ENCODE data around the gene RGP1.

RGP1 gene, protein sequence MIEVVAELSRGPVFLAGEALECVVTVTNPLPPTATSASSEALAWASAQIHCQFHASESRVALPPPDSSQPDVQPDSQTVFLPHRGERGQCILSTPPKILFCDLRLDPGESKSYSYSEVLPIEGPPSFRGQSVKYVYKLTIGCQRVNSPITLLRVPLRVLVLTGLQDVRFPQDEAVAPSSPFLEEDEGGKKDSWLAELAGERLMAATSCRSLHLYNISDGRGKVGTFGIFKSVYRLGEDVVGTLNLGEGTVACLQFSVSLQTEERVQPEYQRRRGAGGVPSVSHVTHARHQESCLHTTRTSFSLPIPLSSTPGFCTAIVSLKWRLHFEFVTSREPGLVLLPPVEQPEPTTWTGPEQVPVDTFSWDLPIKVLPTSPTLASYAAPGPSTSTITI

DNA sequence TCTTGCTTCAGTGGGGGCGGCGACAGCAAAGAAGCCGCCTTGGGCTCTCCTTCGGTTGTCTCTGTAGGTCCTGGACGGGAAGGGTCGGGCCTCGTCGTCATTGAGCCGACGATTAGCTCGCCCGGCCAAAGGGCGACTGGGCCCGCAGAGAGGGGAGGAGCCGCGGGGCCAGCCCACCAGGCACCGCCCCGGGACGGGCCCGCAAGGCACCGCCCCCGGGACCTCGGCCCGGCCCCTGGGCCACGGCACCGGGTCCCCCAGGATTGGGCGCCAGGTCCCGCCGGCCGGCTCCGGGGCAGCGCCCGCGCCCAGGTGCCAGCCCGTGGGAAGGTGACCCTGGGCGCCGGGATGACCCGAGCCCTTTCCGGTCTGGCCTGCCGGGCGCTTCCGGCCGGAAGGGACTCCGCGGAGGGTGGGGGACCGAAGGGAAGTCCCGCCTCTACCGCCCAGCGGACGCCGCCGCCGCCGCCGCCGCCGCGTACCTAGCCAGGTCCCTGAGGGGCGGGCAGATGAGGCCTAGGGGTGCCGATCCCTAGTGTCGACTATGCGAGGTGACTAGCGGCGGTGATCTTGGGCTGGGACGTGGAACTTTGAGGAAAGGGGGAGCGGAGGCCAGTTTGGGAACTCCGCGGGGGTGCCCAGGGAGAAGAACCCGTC lies at the start of gene RGP1, which contains the start of gene GBA2:
RGP1 (plus strand) TSS at position 430 of the 657 bp plus-strand sequence. CDS start 469 bp downstream, outside the sequence.
GBA2 (minus strand) TSS at position 371 of the 657 bp plus-strand sequence. CDS start 524 bp downstream, outside the sequence.
- peak; percentile 83 for DNase-seq

DNA sequence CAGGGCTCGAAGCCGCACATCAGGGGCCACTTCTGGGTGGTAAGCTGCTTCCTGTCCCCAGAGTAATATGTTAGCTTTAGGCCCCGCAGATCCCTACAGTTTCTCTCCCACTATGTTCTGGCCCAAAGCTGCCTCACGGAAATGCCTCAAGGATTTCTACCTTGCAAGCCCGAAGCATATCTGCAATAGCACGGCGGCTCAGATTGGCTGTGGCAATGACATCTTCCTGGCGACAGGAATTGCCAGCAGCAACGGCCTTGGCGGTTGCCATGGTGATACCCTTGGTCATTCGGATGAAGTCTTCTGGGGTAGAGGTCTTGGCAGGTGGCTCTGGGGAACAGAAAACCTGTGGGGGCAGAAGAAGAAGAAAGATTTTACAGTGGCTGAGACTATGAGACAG lies 49.1 kb upstream of the RGP1 start:
- DNase-seq, result no peak

DNA sequence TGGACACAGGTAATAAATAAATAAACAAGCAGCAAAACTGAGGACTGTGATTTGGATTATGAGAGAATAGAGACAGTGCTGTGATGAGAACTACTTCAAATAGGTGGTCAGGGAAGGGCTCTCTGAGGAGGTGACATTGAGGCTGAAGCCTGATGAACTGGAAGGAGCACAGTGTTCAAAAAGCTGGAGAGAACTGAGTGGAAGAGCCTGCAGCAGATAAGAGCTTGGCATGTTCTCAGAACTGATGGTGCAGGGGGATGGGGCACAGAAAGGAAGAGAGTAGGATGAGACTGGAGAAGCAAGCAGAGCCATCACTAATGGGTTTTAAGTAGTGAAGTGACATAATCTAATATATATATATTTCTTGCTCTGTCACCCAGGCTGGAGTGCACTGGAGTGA lies 48.1 kb upstream of the RGP1 start:
- no peak for DNase-seq

DNA sequence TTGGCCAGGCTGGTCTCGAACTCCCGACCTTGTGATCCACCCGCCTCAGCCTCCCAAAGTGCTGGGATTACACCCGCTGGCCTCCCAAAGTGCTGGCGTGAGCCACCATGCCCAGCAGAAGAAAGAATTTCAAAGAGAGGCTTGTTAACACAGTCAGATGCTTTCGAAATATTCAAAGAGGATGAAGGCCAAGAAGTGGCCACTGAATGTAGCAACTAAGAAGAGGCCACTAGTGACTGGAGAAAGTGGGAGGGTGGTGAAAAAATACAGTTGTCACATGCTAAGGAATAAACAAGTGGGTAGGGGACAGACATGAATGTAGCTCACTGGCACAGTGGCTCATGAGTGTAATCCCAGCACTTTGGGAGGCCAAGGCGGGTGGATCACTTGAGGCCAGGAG lies 46.4 kb upstream of the RGP1 start:
- no peak for DNase-seq

- no peak for DNase-seq
Observed at GRCh38 chr9:35703906-35704672, 45.0 kb upstream of the RGP1 start.

GRCh38 chr9:35705372-35705771 lies 43.7 kb upstream of the RGP1 start:
- DNase-seq, result no peak

DNA sequence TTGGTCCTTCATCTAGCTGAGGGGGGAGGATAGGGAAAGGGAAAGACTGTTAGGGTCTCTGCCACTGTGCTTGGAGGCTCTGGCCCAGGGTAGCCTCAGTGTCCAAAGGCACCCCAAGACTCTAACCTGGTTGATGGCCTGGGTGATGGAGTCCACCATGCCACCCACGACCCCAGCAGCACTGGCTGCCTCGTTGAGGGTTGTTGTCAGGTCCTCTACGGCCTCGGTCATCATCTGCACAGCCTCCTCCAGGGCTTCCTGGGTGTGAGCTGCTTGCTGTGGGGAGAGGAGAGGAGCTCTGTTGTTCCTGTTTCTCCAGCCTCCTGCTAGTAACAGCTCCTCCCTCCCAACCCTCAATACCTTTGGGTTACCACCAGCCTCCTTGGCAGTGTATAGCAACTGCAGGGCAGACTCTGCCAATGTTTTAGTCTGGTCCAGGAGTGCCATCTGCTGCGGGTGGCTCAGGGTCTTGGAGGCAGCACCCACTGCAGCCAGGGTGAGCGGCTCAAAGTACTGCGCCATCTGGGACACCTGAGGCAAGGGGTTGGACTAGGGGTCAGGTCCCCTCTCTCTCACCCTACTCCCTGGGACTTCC lies 43.2 kb upstream of the RGP1 start:
- no peak for DNase-seq

DNA sequence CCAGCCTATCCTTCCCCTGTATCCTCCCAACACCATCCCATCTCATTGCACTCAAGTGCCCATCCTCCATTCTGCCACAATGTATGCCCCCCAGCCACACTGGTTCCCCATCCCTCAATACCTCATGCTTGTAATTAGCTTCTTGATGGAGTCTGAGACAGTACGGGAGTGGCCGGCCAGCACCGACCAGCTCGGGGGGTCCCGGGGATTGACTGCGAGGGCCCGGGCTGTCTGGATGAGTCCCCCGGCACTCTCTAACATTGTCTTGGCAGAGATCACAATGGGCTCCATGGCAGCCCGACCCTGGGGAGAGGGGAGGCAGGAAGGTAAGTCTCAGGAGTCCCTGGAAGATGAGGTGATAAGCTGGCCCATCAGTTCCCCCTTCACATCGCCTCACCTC lies 42.1 kb upstream of the RGP1 start:
- DNase-seq, result no peak

DNA sequence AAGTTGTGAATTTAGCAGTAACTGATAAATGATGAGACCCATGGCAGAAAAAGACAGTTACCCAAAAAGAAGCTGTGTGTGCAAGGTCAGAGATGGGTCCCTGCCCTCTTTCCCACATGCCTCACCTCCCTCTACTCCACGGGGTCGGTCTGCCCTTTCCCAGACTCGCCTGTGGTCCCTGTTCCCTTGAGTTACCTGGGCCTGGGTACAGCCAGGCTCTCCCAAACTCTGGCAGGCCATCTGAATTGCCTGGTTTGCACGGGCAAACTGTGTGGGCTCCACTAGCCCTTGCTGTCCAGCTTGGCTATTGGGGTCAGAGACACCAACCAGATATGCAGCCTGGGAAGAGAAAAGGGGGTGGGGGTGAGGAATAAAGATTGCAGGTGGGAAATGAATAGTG lies 40.9 kb upstream of the RGP1 start:
- DNase-seq, result no peak

GRCh38 chr9:35710818-35711500 lies 38.1 kb upstream of the RGP1 start:
- DNase-seq, result no peak

DNA sequence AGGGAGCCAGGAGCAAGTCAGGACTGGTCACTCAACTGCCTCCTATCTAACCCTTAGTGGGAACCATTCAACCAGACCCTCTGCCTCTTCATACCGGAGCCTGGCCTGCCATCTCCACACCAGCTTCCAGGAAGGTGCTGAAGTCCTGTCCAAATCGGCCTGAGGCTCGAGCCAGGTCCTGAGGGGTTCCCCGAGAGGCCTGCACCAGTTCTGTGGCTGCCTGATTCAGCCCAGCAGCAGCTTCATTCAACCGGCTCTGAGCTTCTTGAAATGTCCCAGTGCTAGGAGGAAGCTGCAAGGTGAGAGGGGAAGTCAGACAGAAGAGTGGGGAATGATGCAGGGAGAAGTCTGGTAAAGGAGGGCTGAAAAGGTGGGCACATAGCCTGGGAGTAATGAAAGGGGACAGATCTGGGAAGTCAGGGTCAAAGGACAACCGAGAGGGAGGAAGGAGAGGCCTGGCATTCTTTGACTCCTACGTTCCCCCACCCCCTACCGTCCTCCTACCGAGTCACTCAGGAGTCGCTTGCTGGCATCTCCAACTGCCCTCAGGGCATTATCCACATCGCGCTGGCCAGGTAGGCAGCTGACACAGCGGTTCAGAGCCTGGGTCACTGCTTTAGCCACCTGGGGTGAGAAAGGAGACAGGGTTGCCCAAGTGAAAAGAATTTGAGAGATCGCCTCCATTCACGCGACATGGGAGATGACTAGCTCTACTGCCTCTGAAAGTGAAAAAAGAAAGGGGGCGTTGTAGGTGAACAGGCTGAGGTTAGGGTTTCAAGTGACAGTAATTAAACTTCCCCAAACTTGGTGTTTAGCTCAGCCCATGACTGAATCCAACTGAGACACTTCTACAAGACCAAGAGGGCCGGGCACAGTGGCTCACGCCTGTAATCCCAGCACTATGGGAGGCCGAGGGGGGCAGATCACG lies 37.3 kb upstream of the RGP1 start:
- no peak for DNase-seq

DNA sequence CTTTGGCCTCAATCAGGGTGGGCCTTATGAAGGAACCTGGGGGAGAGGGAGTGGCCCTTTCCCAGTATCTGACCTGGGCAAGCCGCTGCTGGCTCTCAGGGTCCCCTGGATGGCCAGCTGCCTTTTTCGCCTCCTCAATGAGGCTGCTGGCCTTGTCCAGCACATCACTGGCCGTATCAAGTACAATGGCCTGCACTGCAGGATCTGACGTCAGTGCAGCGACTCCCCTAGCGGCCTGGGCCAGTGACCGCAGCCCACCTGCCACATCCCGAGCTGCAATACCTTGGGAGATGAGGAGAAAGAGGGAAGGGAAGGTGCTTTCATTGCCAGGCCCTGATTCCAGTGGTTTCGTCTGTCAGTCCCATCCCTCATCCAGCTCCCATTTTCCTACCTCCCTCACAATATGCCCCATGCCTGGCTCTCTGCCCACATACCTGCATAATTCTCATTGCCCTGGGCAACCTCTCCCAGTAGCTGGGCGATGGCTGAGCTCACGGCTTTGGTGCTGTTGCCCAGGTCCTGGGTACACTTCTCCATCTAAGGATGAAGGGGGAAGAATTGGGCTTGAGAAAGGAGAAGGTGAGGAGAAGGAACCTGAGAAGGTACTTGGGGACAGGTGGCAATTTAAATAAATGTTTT lies 36.2 kb upstream of the RGP1 start:
- DNase-seq, result no peak

GRCh38 chr9:35713578-35713977 lies 35.5 kb upstream of the RGP1 start:
- DNase-seq, result no peak

DNA sequence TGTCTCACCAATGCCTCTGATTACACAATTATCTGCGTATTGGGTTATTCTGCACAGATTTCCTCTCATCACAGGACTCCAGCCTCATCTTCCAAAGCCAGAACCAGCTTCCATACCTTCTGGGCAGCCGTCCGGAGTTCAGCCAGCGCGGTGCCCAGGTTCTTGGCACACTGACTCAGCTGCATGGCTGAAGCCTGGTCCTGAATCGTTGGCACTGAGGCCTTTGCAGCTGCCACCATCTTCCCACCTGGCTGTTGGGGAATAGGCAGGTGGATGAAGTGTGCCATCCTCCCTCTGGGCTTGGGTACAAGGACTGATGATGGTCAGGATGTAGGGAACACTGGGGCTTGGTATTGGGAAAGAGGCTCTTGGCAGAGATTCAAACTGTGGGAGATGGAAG lies 35.0 kb upstream of the RGP1 start:
- DNase-seq, result no peak

GRCh38 chr9:35714579-35715252 lies 34.4 kb upstream of the RGP1 start:
- no peak for DNase-seq

DNA sequence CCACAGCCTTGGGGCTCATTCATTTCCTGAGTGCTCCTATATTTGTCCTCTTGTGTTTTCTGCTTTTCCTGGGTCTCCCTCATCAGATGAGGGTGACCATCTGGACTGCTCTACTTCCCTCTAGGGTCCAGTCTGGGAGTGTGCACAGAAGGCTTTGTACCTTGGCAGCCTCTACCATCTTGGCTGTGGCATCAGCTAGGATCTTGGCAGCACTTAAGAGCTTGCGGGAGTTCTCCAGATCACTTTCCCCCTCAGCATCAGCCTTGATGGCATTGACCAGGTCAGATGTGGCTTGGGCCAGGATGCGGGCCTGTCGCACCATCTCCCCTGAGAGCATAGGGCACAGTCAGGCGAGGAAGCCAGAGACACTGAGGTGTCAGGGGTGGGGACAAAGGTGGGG lies 32.9 kb upstream of the RGP1 start:
- DNase-seq, result no peak

DNA sequence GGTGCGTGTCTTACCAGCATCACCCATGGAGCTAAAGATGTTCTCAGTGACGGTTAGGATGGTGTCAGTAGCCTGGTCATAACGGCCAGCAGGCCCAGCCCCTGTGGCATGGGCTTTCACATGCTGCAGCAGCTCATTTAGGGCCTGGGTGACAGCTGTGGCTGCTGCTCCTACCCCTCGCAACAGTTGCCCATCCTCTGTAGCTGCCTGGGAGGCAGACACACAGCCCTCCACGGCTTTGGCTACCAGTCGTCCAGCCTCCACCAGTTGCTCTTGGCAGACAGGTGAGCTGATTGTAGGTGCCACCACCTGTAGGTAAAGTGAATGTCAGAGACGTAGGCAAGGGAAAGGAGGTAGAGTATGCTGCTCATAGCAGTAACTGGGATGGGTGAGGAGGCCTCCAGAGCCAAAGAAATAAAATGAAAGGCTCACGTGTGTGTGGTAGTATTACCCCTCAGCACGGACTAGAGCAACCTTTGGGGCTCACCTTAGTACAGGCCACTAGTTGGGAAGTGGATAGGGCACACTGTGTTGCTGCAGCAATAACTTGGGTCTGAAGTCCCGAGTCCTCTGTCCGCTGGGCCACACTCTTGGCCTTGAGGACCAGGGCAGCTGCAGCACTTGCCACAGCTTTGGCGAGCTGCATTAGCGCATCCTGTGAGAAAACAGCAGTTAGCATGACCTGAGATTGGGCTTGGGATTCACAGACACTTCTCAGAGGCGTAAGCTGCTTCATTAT lies 31.8 kb upstream of the RGP1 start:
- no peak for DNase-seq

DNA sequence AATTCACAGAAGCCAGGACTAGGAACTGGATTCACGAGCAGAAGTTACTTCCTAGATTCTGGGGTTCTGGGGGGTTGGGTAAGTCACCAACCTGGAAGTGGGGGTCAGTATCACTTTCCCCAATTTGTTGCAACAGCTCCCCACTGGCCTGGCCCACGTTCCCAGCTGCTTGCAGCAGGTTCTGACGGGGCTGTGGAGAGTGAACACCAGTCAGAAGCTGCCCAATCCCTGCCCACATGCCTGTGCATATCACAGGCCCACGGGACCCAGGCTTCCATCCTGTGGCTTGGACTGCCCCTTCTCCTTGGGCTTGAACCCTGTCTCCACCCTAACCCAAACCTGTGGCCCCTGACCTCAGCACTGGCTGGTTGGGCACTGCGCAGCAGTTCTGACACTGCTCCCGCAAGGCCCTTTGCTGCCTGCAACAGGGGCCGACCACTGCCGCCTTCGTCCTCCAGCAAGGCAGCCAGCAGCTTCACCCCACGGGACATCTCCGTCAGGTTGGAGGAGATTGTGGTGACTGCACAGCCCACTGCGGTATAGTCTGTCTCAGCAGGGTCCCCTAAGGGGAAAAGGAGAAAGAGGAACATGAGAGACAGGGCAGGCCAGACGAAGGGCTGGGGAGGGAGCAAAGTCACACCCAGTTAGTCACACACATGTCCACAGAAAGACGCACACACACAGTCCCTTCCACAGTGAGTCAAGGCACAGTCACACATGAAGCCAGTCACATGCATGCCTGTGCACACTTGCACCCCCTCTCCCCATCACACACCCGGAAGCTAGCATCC lies 30.2 kb upstream of the RGP1 start:
- no peak for DNase-seq

DNA sequence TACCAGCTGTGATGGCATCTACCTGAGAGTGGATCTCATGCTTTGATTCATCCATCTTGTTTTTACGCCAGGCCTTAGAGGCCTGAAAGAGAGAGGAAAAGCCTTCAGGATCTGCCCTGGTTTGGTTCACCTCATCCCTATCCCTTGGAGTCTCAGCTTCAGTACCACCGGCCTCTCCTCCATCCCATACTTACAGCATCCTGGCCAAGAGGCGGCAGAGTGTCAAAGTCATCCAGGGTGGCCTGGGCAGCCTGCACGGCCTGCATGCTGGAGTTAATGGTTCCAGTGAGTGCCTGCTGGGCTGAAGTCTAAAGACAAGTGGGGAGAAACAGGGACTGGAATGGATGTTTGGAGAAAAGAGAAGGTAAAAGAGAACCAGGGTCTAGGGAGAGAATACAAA lies 29.5 kb upstream of the RGP1 start:
- DNase-seq, result no peak

Measured in OCI-M1 (cell line).